Mucosa of gallbladder (tissue), 1 donor: ENCODE results near the gene TMEM108. TPM values are rescaled to one million over a fixed set of nuclear protein-coding genes. Genes with fewer than 3 reads are reported as not detected.

Experiments used
- DNase-seq: peaks from one replicate; pipeline ENCODE4 v3.0.0-alpha.2; 2020; ENCODE audit warnings: low spot score
- total RNA-seq: library from RNA; stranded (reverse); gene quantifications from one replicate; pipeline ENCODE4 v1.2.1, GENCODE V29; 2021
- donor health status: DM: no; HTN: no; CAD: no.

The TMEM108 gene
- total RNA-seq, 1 donor from 2014 or later, result 0.95 TPM

GRCh38 chr3:133054586-133054985 is 16.4 kb downstream of the TMEM108 start:
- no peak for DNase-seq

- no peak for DNase-seq
Measured at GRCh38 chr3:133055339-133055738, 17.1 kb downstream of the TMEM108 start.

GRCh38 chr3:133058243-133058642 is 20.1 kb downstream of the TMEM108 start:
- DNase-seq, result no peak

GRCh38 chr3:133058831-133059230 is 20.6 kb downstream of the TMEM108 start:
- no peak for DNase-seq

GRCh38 chr3:133065193-133065961 is 27.2 kb downstream of the TMEM108 start:
- DNase-seq, result no peak

GRCh38 chr3:133066026-133066425 is 27.8 kb downstream of the TMEM108 start:
- DNase-seq, result no peak

- DNase-seq, result no peak
Measured at GRCh38 chr3:133069556-133070286, 31.5 kb downstream of the TMEM108 start.

- no peak for DNase-seq
Measured at GRCh38 chr3:133074977-133075376, 36.8 kb downstream of the TMEM108 start.

GRCh38 chr3:133077688-133078087 is 39.5 kb downstream of the TMEM108 start:
- no peak for DNase-seq

- DNase-seq, result no peak
Measured at GRCh38 chr3:133079621-133080020, 41.4 kb downstream of the TMEM108 start.

GRCh38 chr3:133081016-133081415 is 42.8 kb downstream of the TMEM108 start:
- no peak for DNase-seq

GRCh38 chr3:133083395-133083794 is 45.2 kb downstream of the TMEM108 start:
- no peak for DNase-seq

GRCh38 chr3:133089906-133090485 is 51.8 kb downstream of the TMEM108 start:
- no peak for DNase-seq

GRCh38 chr3:133092681-133093080 is 54.5 kb downstream of the TMEM108 start:
- no peak for DNase-seq

- no peak for DNase-seq
Measured at GRCh38 chr3:133093366-133093765, 55.2 kb downstream of the TMEM108 start.

- DNase-seq, result no peak
Measured at GRCh38 chr3:133096900-133097613, 58.9 kb downstream of the TMEM108 start.

GRCh38 chr3:133103706-133104105 is 65.5 kb downstream of the TMEM108 start:
- no peak for DNase-seq

- no peak for DNase-seq
Measured at GRCh38 chr3:133106169-133106568, 68.0 kb downstream of the TMEM108 start.

- no peak for DNase-seq
Measured at GRCh38 chr3:133112666-133113065, 74.5 kb downstream of the TMEM108 start.

GRCh38 chr3:133113526-133113925 is 75.3 kb downstream of the TMEM108 start:
- DNase-seq, result no peak

- no peak for DNase-seq
Measured at GRCh38 chr3:133113927-133114597, 75.9 kb downstream of the TMEM108 start.

- DNase-seq, result no peak
Measured at GRCh38 chr3:133115176-133115575, 77.0 kb downstream of the TMEM108 start.
